SK-N-SH (cell line): Measurements from ENCODE around the gene AP2A1. TPM values are rescaled to one million over a fixed set of nuclear protein-coding genes. Genes with fewer than 3 reads are reported as not detected.

Source experiments
- CTCF ChIA-PET: fragments of 300-600, 350-600 bp; formaldehyde crosslinking; extraction: SDS; loops from one replicate; lab custom pipeline; 2021; lab: Yijun Ruan, JAX
- POLR2A ChIA-PET: fragments of 350-600 bp; sonication (Branson Sonifier 250); formaldehyde crosslinking; extraction: SDS; loops from one replicate; lab custom pipeline; 2020; ENCODE audit warnings: antibody characterized with exemption, inconsistent platforms; lab: Yijun Ruan, JAX
- DNase-seq: peaks from one replicate; pipeline ENCODE4 v3.0.0; 2012
- H2AFZ ChIP-seq: fragments of 200-600 bp; sonication (generic); 2 replicates; pipeline ENCODE4 v1.8.1; 2016; ENCODE audit warnings: antibody characterized with exemption, mild to moderate bottlenecking, low read depth
- H3F3A ChIP-seq: fragments of 200-600 bp; sonication (generic); replicated peaks from 2 replicates; pipeline ENCODE3; 2016; ENCODE audit warnings: antibody characterized with exemption, mild to moderate bottlenecking; ENCODE audit not compliant: insufficient read depth
- H3K27ac ChIP-seq, 2 experiments: fragments of 200-500 bp in 1 of 2; fragments of 200-600 bp in 1 of 2; sonication (Bioruptor generic) in 1 of 2; sonication (generic), shearing (Covaris generic) in 1 of 2; 2 replicates each; pipeline versions ENCODE4 v1.5.1 to v1.6.1; 2014 to 2016; ENCODE audit warnings: low read depth in 2 of 2, inconsistent platforms in 1 of 2, low read length in 1 of 2, mild to moderate bottlenecking in 1 of 2, mixed read lengths in 1 of 2
- H3K27me3 ChIP-seq: fragments of 200-600 bp; sonication (generic), shearing (Covaris generic); 2 replicates; pipeline ENCODE4 v1.6.1; 2016; ENCODE audit warnings: mixed run types; ENCODE audit not compliant: insufficient read depth
- H3K36me3 ChIP-seq, 2 experiments: fragments of 200-500 bp in 1 of 2; fragments of 200-600 bp in 1 of 2; sonication (Bioruptor generic) in 1 of 2; sonication (generic) in 1 of 2; replicated peaks in 1 of 2; 2 replicates each; pipeline versions ENCODE3 to v1.5.1; 2014 to 2016; ENCODE audit warnings: low read length in 1 of 2, mild to moderate bottlenecking in 1 of 2; ENCODE audit not compliant: insufficient read depth in 2 of 2, control insufficient read depth in 1 of 2
- H3K4me1 ChIP-seq, 2 experiments: fragments of 200-500 bp in 1 of 2; fragments of 200-600 bp in 1 of 2; sonication (Bioruptor generic) in 1 of 2; sonication (generic), shearing (Covaris generic) in 1 of 2; 2 replicates each; pipeline versions ENCODE4 v1.5.1 to v1.6.1; 2014 to 2016; ENCODE audit warnings: low read depth in 1 of 2, low read length in 1 of 2, mixed run types in 1 of 2; ENCODE audit not compliant: insufficient read depth in 2 of 2, control insufficient read depth in 1 of 2
- H3K4me2 ChIP-seq: fragments of 200-600 bp; sonication (generic), shearing (Covaris generic); 2 replicates; pipeline ENCODE4 v1.6.1; 2017; ENCODE audit warnings: mixed run types
- H3K4me3 ChIP-seq, 2 experiments: fragments of 200-500 bp in 1 of 2; fragments of 200-600 bp in 1 of 2; sonication (Bioruptor generic) in 1 of 2; sonication (generic), shearing (Covaris generic) in 1 of 2; 2 replicates each; pipeline versions ENCODE4 v1.5.1 to v1.8.1; 2014 to 2016; ENCODE audit warnings: low read depth in 2 of 2, inconsistent platforms in 1 of 2, low read length in 1 of 2, mild to moderate bottlenecking in 1 of 2, mixed read lengths in 1 of 2, moderate library complexity in 1 of 2
- H3K79me2 ChIP-seq: fragments of 200-600 bp; sonication (generic); 2 replicates; pipeline ENCODE4 v1.8.1; 2017; ENCODE audit warnings: mild to moderate bottlenecking; ENCODE audit not compliant: insufficient read depth
- H3K9ac ChIP-seq: fragments of 200-600 bp; sonication (generic); 2 replicates; pipeline ENCODE4 v1.6.1; 2017; ENCODE audit warnings: mixed run types
- H3K9me2 ChIP-seq: fragments of 200-600 bp; sonication (generic); 2 replicates; pipeline ENCODE4 v1.6.1; 2017; ENCODE audit warnings: mixed run types
- H3K9me3 ChIP-seq: fragments of 200-600 bp; sonication (generic); 2 replicates; pipeline ENCODE4 v1.6.1; 2017; ENCODE audit warnings: mixed run types, mild to moderate bottlenecking, moderate library complexity
- H4K20me1 ChIP-seq: fragments of 200-600 bp; sonication (generic); 2 replicates; pipeline ENCODE4 v1.6.1; 2017; ENCODE audit warnings: mild to moderate bottlenecking, mixed run types; ENCODE audit not compliant: insufficient read depth
- EZH2phosphoT487 ChIP-seq: fragments of 200-600 bp; sonication (generic); IDR thresholded peaks from 2 replicates; pipeline ENCODE4 v1.6.1; 2017; ENCODE audit warnings: low read depth, mixed run types, mild to moderate bottlenecking, antibody characterized with exemption, moderate library complexity, borderline replicate concordance
- FOXJ3 ChIP-seq: sonication (generic); formaldehyde crosslinking; IDR thresholded peaks from 2 replicates; pipeline ENCODE4 v1.5.1; 2020; ENCODE audit warnings: mild to moderate bottlenecking, missing genetic modification reagents
- FOXM1 ChIP-seq: IDR thresholded peaks from 2 replicates; pipeline ENCODE4 v1.4.0; 2012; ENCODE audit warnings: low read depth, mild to moderate bottlenecking
- MXI1 ChIP-seq: IDR thresholded peaks from 2 replicates; pipeline ENCODE4 v1.6.1; 2012; ENCODE audit warnings: mild to moderate bottlenecking, low read depth, low read length, improper control_type of control experiment
- NFIC ChIP-seq: IDR thresholded peaks from 2 replicates; pipeline ENCODE4 v1.4.0; 2012; ENCODE audit warnings: borderline replicate concordance
- POLR2AphosphoS5 ChIP-seq: IDR thresholded peaks from 2 replicates; pipeline ENCODE4 v1.6.1; 2012; ENCODE audit warnings: low read depth, low read length
- RCOR1 ChIP-seq: fragments of 150-350 bp; IDR thresholded peaks from 2 replicates; pipeline ENCODE4 v1.6.1; 2017; ENCODE audit warnings: antibody characterized with exemption, low read length
- RXRA ChIP-seq: IDR thresholded peaks from 2 replicates; pipeline ENCODE4 v1.4.0; 2012; ENCODE audit warnings: low read depth, mild to moderate bottlenecking, borderline replicate concordance
- SMC3 ChIP-seq: IDR thresholded peaks from 2 replicates; pipeline ENCODE4 v1.6.1; 2012; ENCODE audit warnings: low read depth, low read length, improper control_type of control experiment
- TEAD4 ChIP-seq: IDR thresholded peaks from 2 replicates; pipeline ENCODE4 v1.4.0; 2012; ENCODE audit warnings: mild to moderate bottlenecking, borderline replicate concordance; ENCODE audit not compliant: insufficient read depth
- YY1 ChIP-seq: IDR thresholded peaks from 2 replicates; pipeline ENCODE4 v1.4.0; 2012; ENCODE audit warnings: low read depth, mild to moderate bottlenecking
- WGBS: methylation state at CpG from one replicate; pipeline ENCODE4 v1.1.6; 2017; ENCODE audit warnings: low lambda C conversion rate; 5-methylcytosine and 5-hydroxymethylcytosine counted together
- polyA plus RNA-seq, 3 experiments: library from polyadenylated mRNA; depleted of rRNA; stranded (reverse); fragments of >200 nt; gene quantifications; 2 replicates each; pipeline ENCODE4 v1.2.3, GENCODE V29; 2012
- TF ChIP-seq, protein P1 (sequence below): fragments of 150-350 bp; IDR thresholded peaks from 2 replicates; pipeline ENCODE4 v1.6.1; 2016; ENCODE audit warnings: mild to moderate bottlenecking, low read depth, low read length
- TF ChIP-seq, protein P2 (sequence below): fragments of 150-350 bp; IDR thresholded peaks from 2 replicates; pipeline ENCODE4 v1.6.1; 2017; ENCODE audit warnings: antibody characterized with exemption, low read length, low read depth, borderline replicate concordance

AP2A1 gene
- polyA plus RNA-seq, 1 of the 3 experiments (the other 2 are of a cell fraction): 74.8 TPM

DNA sequence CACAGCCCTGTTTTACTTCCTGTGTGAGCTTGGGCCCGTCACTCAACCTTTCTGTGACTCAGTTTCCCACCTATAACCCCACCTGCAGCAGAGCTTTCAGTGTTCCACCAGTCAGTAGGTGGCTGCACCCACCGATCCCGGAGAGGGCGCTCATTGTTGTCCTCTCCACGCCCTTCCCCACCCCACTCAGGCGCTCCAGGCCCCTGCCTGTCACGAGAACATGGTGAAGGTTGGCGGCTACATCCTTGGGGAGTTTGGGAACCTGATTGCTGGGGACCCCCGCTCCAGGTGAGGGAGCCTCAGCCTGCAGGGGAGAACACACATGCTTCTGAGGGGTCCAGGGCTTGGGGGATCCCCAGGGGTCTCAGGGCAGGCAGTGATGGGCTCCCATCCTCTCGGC lies 34.0 kb downstream of the AP2A1 start (continued):
- no peak for TF ChIP-seq SMC3

DNA sequence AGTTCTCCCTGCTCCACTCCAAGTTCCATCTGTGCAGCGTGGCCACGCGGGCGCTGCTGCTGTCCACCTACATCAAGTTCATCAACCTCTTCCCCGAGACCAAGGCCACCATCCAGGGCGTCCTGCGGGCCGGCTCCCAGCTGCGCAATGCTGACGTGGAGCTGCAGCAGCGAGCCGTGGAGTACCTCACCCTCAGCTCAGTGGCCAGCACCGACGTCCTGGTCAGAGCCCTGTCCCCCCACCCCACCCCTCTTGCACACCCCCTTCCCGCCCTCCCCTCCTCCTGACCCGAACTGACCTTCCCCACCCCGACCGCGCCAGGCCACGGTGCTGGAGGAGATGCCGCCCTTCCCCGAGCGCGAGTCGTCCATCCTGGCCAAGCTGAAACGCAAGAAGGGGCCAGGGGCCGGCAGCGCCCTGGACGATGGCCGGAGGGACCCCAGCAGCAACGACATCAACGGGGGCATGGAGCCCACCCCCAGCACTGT lies 34.6 kb downstream of the AP2A1 start:
- no peak overlapping the region for H3K4me2 ChIP-seq
- peak overlapping the region in 1 of 2 experiments; percentile 65; a peak in 1 of 4 replicates for H3K27ac ChIP-seq
- DNase-seq: no peak
- H3K27me3 ChIP-seq: no peaks in the 10 kb centered on the region
- peak overlapping the region in 1 of 2 experiments; percentile 33; a peak in 1 of 4 replicates for H3K4me3 ChIP-seq
- ChIA-PET POLR2A (no interaction called here), CTCF (interaction anchor here (0.6 to 1.0 kb wide), 2 partner anchors 9 to 129 kb away, joined by 3 to 4 read pairs; no protein-coding TSS in a partner anchor)
- H3K9me2 ChIP-seq: no peaks in the 10 kb centered on the region
- TF ChIP-seq SMC3 (no peak), RXRA (no peak), TEAD4 (no peak), FOXJ3 (CRISPR knock-in tag) (no peak), YY1 (no peak), POLR2AphosphoS5 (no peak), EZH2phosphoT487 (no peak), NFIC (no peak), FOXM1 (no peak), RCOR1 (no peak), MXI1 (no peak)
- TF ChIP-seq, protein P1, sequence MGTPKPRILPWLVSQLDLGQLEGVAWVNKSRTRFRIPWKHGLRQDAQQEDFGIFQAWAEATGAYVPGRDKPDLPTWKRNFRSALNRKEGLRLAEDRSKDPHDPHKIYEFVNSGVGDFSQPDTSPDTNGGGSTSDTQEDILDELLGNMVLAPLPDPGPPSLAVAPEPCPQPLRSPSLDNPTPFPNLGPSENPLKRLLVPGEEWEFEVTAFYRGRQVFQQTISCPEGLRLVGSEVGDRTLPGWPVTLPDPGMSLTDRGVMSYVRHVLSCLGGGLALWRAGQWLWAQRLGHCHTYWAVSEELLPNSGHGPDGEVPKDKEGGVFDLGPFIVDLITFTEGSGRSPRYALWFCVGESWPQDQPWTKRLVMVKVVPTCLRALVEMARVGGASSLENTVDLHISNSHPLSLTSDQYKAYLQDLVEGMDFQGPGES: no peak
- TF ChIP-seq, protein P2, sequence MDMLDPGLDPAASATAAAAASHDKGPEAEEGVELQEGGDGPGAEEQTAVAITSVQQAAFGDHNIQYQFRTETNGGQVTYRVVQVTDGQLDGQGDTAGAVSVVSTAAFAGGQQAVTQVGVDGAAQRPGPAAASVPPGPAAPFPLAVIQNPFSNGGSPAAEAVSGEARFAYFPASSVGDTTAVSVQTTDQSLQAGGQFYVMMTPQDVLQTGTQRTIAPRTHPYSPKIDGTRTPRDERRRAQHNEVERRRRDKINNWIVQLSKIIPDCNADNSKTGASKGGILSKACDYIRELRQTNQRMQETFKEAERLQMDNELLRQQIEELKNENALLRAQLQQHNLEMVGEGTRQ: no peak
- H3K79me2 ChIP-seq: no peaks in the 10 kb centered on the region
- H3K36me3 ChIP-seq: peaks cover 21 to 34% of the 10 kb centered on the region in 2 experiments
- no peak overlapping the region for H3K9ac ChIP-seq
- 89% methylated on average over 20 of the region's 32 CpGs for WGBS
- no peaks in the 10 kb centered on the region for H3K9me3 ChIP-seq
- H3F3A ChIP-seq: peaks cover 10% of the 10 kb centered on the region
- H2AFZ ChIP-seq: no peak overlapping the region
- H3K4me1 ChIP-seq: peaks cover 0 to 16% of the 10 kb centered on the region in 2 experiments; a peak in 1 of 4 replicates
- H4K20me1 ChIP-seq: no peaks in the 10 kb centered on the region
